ENCODE data around the gene CALB2. TPM values are rescaled to one million over a fixed set of nuclear protein-coding genes. Genes with fewer than 3 reads are reported as not detected.

The CALB2 gene
- polyA plus RNA-seq, 1 donor (not counting 4 experiments of a cell fraction or from before 2014, with no cell fraction given): 1.4 TPM

- Histone ChIP-seq H3K9me3 (ENCODE audit: control insufficient read depth, low read depth, low read length) (no peaks in the 10 kb centered on the region), H4K20me1 (ENCODE audit: control insufficient read depth, extremely low read depth, insufficient read depth, low read length) (no peaks in the 10 kb centered on the region), H3K36me3 (ENCODE audit: control insufficient read depth in 2 of 2, extremely low read depth in 1 of 2, insufficient read depth in 2 of 2, low read length in 2 of 2) (no peaks in the 10 kb centered on the region), H3K4me3 (ENCODE audit: control insufficient read depth in 2 of 3, extremely low read depth in 1 of 3, insufficient read depth in 2 of 3, low read depth in 1 of 3, low read length in 3 of 3) (no peak overlapping the region), H3K4me2 (ENCODE audit: control insufficient read depth, extremely low read depth, insufficient read depth, low read depth, low read length) (no peak overlapping the region), H3K27ac (ENCODE audit: control insufficient read depth, insufficient read depth, low read length) (no peak overlapping the region), H2AFZ (ENCODE audit: control insufficient read depth, low read length) (no peak overlapping the region), H3K79me2 (ENCODE audit: control insufficient read depth, insufficient read depth, low read length) (no peaks in the 10 kb centered on the region), H3K27me3 (ENCODE audit: control insufficient read depth, extremely low read depth, insufficient read depth, low read length) (no peaks in the 10 kb centered on the region), H3K9ac (ENCODE audit: control insufficient read depth, extremely low read depth, insufficient read depth, low read length) (no peak overlapping the region), H3K9me1 (ENCODE audit: control insufficient read depth, extremely low read depth, insufficient read depth, low read length) (no peaks in the 10 kb centered on the region), H3K4me1 (ENCODE audit: control insufficient read depth, extremely low read depth, insufficient read depth, low read length) (peaks cover 16% of the 10 kb centered on the region)
- FAIRE-seq: peak; percentile 5
- dilution Hi-C loops (cut with MboI; ENCODE audit: extremely low pct_ligation_motif_present, low sequenced_read_pairs): no loop called here
- no peak for TF ChIP-seq EZH2 (IDR thresholded peaks at IDR 0.05; ENCODE audit: low read length)
- TF ChIP-seq CTCF (optimal IDR thresholded peaks at IDR 0.05 in 1 of 3, IDR thresholded peaks at IDR 0.05 in 1 of 3, conservative IDR thresholded peaks at IDR 0.05 in 1 of 3; ENCODE audit: extremely low read depth in 1 of 3, insufficient read depth in 2 of 3, low read length in 3 of 3): no peak
- DNase-seq (ENCODE audit: low read depth, low spot score): no peak
Observed at GRCh38 chr16:71352963-71353460, 5.5 kb upstream of the CALB2 start.

- no peak for DNase-seq (ENCODE audit: low read depth, low spot score)
- no peaks in the 10 kb centered on the region for H3K36me3 ChIP-seq (ENCODE audit: control insufficient read depth in 2 of 2, extremely low read depth in 1 of 2, insufficient read depth in 2 of 2, low read length in 2 of 2)
- H3K27me3 ChIP-seq (ENCODE audit: control insufficient read depth, extremely low read depth, insufficient read depth, low read length): no peaks in the 10 kb centered on the region
- no peaks in the 10 kb centered on the region for H3K9me1 ChIP-seq (ENCODE audit: control insufficient read depth, extremely low read depth, insufficient read depth, low read length)
- H3K79me2 ChIP-seq (ENCODE audit: control insufficient read depth, insufficient read depth, low read length): no peaks in the 10 kb centered on the region
- no peak overlapping the region for H2AFZ ChIP-seq (ENCODE audit: control insufficient read depth, low read length)
- no peak overlapping the region for H3K9ac ChIP-seq (ENCODE audit: control insufficient read depth, extremely low read depth, insufficient read depth, low read length)
- no peaks in the 10 kb centered on the region for H3K9me3 ChIP-seq (ENCODE audit: control insufficient read depth, low read depth, low read length)
- H3K4me2 ChIP-seq (ENCODE audit: control insufficient read depth, extremely low read depth, insufficient read depth, low read depth, low read length): no peak overlapping the region
- H3K27ac ChIP-seq (ENCODE audit: control insufficient read depth, insufficient read depth, low read length): no peak overlapping the region
- H4K20me1 ChIP-seq (ENCODE audit: control insufficient read depth, extremely low read depth, insufficient read depth, low read length): no peaks in the 10 kb centered on the region
- no peak for TF ChIP-seq EZH2 (IDR thresholded peaks at IDR 0.05; ENCODE audit: low read length)
- no peak for TF ChIP-seq CTCF (optimal IDR thresholded peaks at IDR 0.05 in 1 of 3, IDR thresholded peaks at IDR 0.05 in 1 of 3, conservative IDR thresholded peaks at IDR 0.05 in 1 of 3; ENCODE audit: extremely low read depth in 1 of 3, insufficient read depth in 2 of 3, low read length in 3 of 3)
- dilution Hi-C loops (cut with MboI; ENCODE audit: extremely low pct_ligation_motif_present, low sequenced_read_pairs): no loop called here
- FAIRE-seq: no peak
- H3K4me1 ChIP-seq (ENCODE audit: control insufficient read depth, extremely low read depth, insufficient read depth, low read length): peaks cover 21% of the 10 kb centered on the region
- no peak overlapping the region for H3K4me3 ChIP-seq (ENCODE audit: control insufficient read depth in 2 of 3, extremely low read depth in 1 of 3, insufficient read depth in 2 of 3, low read depth in 1 of 3, low read length in 3 of 3)
Observed at GRCh38 chr16:71353736-71354135, 4.8 kb upstream of the CALB2 start.
